ENCODE measurements around the gene RPS10.
A peak's percentile ranks its signal among the peaks of the same experiment; 100 is the strongest.
"Not testable (repeated sequence)": the region's sequence is repeated elsewhere in the genome, so short reads cannot be mapped to it uniquely, and the experiment has no call there.

Gene RPS10

DNA sequence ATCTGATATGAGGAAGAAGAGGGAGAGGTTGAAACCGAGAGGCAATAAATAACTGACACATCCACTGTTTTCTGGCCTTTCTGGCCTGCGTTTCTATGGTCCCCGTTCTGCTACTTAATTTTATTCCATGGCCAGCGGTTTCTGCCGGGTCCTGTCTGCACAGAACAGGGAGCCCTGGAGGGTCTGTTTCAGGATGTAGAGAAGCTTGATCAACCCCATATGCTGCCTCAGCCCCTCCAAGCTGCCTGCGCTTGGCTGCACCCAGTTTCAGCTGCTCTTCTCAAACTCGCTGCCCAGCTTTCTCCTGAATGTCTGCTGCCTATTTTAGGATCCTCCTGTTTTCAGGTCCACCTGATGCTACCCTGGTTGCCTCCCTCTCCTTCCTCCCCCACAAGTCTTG lies 21.5 kb upstream of the RPS10 start:
- no peak for DNase-seq

GRCh38 chr6:34445313-34445860 lies 19.5 kb upstream of the RPS10 start:
- no peak for DNase-seq

DNA sequence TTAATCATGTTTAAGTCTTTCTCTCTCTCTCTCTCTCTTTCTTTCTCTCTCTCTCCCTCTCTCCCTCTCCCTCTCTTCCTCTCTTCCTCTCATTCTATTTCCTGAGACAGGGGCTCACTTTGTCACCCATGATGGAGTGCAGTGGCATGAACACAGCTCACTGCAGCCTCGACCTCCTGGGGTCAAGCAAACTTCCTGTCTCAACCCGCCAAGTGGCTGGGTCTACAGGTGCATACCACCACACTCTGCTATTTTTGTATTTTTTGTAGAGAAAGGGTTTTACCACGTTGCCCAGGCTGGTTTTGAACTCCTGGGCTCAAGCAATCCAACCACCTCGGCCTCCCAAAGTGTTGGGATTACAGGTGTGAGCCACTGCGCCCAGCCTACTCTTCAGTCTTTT lies 15.7 kb upstream of the RPS10 start:
- no peak for DNase-seq

- DNase-seq = no peak
These were observed 13.6 kb upstream of the RPS10 start for GRCh38 chr6:34439442-34439841.

GRCh38 chr6:34438705-34439104 lies 12.8 kb upstream of the RPS10 start:
- DNase-seq = no peak

DNA sequence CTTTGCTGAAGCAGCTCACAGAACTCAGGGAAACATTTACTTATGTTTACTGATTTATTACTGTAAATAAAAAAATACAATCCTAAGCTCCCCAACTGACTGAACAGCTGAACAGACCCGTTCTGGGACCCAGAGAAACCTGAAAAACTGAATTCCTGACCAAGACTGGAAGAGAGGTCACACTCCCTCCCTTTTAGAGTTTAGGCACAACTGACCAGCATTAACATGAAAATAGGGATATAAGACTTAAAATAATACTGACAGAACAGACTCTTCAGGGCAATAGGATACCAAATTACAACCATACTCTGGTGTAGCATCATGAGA lies 11.7 kb upstream of the RPS10 start:
- no peak for DNase-seq

- DNase-seq = no peak
These were observed 11.2 kb upstream of the RPS10 start for GRCh38 chr6:34436803-34437643.

GRCh38 chr6:34435916-34436315 lies 10.0 kb upstream of the RPS10 start:
- no peak for DNase-seq

- DNase-seq = no peak
These were observed 754 bp downstream of the RPS10 start for GRCh38 chr6:34425132-34425497.

DNA sequence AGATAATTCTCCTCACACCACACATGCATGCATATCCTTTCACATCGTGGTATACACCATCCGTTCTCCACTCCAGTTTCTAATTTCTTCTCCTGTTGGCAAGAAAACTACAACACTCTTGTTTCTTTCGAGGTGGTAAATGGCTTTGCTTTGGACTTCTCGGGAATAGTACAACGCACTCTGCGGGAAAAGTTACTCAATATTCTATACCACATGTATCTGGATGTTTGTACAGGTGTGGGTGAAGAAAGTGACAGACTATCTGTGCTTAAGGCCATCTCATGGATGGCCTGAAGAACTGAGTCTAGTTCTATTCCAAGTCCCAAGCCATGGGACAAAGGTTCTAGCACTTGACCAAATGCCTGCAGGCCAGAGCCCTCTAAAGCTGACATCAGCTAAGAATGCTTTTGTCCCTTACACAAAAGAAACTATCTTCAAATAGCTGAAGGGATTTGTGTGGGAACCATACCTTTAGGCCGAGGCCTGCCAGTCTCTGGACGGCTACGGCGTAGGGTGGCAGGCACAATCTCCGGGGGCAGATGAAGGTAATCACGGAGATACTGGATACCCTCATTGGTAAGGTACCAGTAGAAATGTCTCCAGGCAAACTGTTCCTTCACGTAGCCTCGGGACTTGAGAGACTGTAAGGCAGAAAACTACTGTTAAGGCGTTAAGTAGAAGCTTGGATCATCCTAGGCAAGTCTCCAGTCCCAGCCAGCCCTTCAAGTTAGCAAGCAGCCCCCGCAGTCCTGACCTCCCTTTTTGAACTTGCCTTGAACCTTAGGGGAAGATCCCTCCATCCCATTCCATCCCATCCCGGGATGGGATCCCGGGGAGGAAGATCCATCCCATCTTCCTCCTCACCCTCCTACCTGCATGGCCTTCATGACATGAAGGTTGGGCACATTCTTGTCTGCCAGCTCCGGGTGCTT lies 1.4 kb downstream of the RPS10 start:
- no peak for DNase-seq

DNA sequence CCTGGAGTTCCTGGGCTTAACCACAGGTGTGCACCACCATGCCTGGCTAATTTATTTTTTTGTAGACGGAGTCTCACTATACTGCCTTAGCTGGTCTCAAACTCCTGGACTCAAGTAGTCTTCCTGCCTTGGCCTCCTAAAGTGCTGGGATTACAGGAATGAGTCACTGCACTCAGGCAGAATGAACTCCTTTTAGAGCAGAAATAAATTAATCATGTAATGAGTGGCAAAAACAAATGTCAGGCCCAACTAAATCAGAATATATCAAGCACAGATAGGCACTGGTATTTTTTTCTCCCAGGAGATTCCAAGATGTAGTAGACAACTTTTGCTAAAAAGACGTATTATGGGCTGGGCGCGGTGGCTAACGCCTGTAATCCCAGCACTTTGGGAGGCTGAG lies 2.6 kb downstream of the RPS10 start:
- DNase-seq = no peak

GRCh38 chr6:34418367-34418766 lies 7.5 kb downstream of the RPS10 start:
- DNase-seq = no peak

GRCh38 chr6:34416877-34417371 lies 8.9 kb downstream of the RPS10 start:
- no peak for DNase-seq

DNA sequence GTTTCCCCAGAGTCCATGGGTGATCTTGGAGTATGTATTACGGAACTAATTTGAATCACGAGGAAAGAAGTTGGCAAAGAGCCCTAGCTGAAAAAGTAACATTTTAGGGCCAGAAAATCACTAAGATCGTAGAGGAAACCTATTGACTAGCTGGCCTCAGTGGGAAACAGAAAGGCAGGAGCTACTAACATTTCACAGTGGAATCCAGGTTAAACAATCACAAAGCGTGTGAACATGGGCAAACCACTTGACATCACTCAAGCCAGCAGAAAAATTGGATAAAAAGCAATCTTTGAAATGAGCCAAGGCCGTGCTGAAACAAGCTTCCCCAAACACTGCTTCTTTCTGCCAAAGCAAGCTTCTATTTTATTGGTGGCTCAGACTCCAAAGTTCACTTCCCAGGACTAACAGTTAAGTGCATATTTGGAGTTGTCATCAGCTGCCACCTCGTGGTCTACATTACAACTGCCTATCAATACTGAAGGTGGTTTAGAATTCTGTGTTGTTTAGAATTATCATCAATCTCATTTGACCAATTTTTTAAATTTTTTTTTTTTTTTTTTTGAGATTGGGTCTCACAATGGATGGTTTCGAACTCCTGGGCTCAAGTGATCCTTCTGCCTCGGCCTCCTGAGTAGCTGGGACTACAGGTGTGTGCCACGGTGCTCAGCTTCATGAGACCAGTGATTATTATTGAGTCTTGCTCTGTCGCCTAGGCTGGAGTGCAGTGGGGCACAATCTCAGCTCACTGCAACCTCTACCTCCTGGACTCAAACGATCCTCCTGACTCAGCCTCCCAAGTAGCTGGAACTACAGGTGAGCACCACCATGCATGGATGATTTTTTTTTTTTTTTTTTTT lies 10.6 kb downstream of the RPS10 start:
- peak; percentile 62 for DNase-seq

- no peak for DNase-seq
These were observed 13.1 kb downstream of the RPS10 start for GRCh38 chr6:34412643-34413214.

DNA sequence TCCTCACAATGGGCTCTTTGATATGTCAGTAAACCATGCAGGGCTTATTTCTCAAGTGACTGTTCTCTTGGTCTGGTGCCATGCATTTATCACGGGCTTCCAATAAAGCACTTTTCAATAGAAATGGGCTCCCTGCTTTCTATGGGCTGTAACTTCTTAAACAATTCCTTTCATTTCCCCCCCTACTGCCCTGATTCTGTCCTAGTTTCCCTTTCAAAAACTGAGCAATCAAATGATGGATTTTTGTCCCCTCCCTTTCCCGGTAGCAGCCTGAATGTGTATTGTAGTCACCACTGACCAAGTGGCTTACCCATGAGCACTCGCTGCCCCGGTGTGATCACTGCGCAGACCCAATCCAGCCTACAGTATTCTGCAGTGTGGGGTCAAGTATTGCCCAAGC lies 13.9 kb downstream of the RPS10 start:
- DNase-seq = no peak

DNA sequence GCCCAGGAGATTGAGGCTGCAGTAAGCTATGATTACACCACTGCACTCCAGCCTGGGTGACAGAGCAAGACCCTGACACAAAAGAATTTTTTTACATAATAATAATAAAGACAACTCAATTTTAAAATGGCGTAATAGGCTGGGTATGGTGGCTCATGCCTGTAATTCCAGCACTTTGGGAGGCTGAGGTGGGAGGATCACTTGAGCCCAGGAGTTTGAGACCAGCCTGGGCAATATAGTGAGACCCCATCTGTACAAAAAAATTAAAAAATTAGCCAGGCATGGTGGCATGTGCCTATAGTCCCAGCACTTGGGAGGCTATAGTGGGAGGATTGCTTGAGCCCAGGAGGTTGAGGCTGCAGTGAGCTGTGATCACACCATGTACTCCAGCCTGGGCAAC lies 18.0 kb downstream of the RPS10 start:
- DNase-seq = not testable (repeated sequence)

DNA sequence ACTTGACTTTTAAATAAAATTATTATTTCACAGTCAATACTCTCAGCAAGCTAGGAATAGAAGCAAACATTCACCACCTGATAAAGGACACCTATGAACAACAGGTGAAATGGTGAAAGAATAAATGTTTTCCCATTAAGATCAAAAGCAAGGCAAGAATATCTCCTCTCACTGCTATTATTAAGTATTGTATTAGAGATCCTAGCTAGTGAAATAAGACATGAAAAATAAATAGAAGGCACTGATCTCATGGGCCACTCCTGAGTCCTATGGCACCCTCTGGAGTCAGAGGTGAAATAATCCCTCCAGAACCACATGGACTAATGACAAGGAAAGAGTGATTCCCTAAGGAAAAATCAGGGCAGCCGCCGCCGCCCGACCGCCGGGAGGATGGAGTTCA lies 29.4 kb downstream of the RPS10 start:
- no peak for DNase-seq

DNA sequence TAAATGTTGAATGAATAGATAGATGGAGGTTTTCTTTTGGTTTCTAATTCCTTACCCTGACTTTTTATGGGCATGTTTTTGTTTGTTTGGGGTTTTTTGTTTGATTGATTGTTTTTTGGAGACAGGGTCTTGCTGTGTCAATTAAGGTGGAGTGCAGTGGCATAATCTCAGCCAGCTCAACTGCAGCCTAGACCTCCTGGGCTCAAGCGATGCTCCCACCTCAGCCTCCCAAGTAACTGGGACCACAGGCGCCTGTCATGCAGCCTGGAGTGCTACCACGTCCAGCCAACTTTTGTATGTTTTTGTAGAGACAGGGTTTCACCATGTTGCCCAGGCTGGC lies 31.9 kb downstream of the RPS10 start:
- no peak for DNase-seq

- DNase-seq = no peak
These were observed 32.5 kb downstream of the RPS10 start for GRCh38 chr6:34393191-34393965.

- DNase-seq = peak; percentile 95
These were observed 33.2 kb downstream of the RPS10 start, which contains the start of gene NUDT3 for GRCh38 chr6:34392497-34393190. Gene NUDT3 (minus strand): TSS chr6:34392669. CDS start chr6:34392362, 307 bp downstream.
